Measurements from ENCODE around the gene FHAD1.

GRCh38 chr1:15412175-15412800, 165.3 kb downstream of the FHAD1 start:
- no peak for TF ChIP-seq POLR2A (IDR thresholded peaks at IDR 0.05; ENCODE audit: low read depth, low read length)
- no peak for TF ChIP-seq CTCF (IDR thresholded peaks at IDR 0.05; ENCODE audit: extremely low read depth in 1 of 2, insufficient read depth in 1 of 2, low read depth in 1 of 2, low read length in 2 of 2)
- no peak for TF ChIP-seq POLR2AphosphoS5 (IDR thresholded peaks at IDR 0.05; ENCODE audit: insufficient read depth, low read depth, low read length)
- no peak for TF ChIP-seq MAX (IDR thresholded peaks at IDR 0.05; ENCODE audit: insufficient read depth, insufficient read length)
- peak; percentile 80 for TF ChIP-seq GATA2 (IDR thresholded peaks at IDR 0.05; ENCODE audit: insufficient read depth, insufficient read length, low read depth, low read length)
- no peak for TF ChIP-seq FOS (IDR thresholded peaks at IDR 0.05; ENCODE audit: borderline replicate concordance, insufficient read depth, low read length)
- TF ChIP-seq EZH2 (IDR thresholded peaks at IDR 0.05; ENCODE audit: borderline replicate concordance, low read depth, low read length, severe bottlenecking) = no peak
- no peak for TF ChIP-seq JUN (IDR thresholded peaks at IDR 0.05; ENCODE audit: borderline replicate concordance, insufficient read depth, insufficient read length, low read depth)
- no peak for TF ChIP-seq MYC (IDR thresholded peaks at IDR 0.05; ENCODE audit: low read depth, low read length)

Data from endothelial cell of umbilical vein (primary cell).